C4-2B (cell line): ENCODE data around the gene PCDHB2.
"Not testable (repeated sequence)": the region's sequence is repeated elsewhere in the genome, so short reads cannot be mapped to it uniquely, and the experiment has no call there.

Experiments used
- H3K27ac ChIP-seq: fragments of 450-650 bp; 2 replicates; pipeline ENCODE4 v1.5.1; 2017
- CTCF ChIP-seq: fragments of 450-650 bp; conservative IDR thresholded peaks from 2 replicates; pipeline ENCODE4 v1.5.1; 2017; ENCODE audit warnings: mild to moderate bottlenecking
- ZFX ChIP-seq: fragments of 450-650 bp; IDR thresholded peaks from 2 replicates; pipeline ENCODE4 v1.6.1; 2017

Gene PCDHB2

GRCh38 chr5:141121985-141122384 lies 27.6 kb downstream of the PCDHB2 start:
- TF ChIP-seq ZFX = no peak
- TF ChIP-seq CTCF = no peak

GRCh38 chr5:141123396-141124135 lies 29.2 kb downstream of the PCDHB2 start:
- not testable (repeated sequence) for H3K27ac ChIP-seq

More at GRCh38 chr5:141121985-141122384, 27.6 kb downstream of the PCDHB2 start:
- no peak overlapping the region for H3K27ac ChIP-seq

- H3K27ac ChIP-seq = no peak overlapping the region
- TF ChIP-seq CTCF = no peak
Observed at GRCh38 chr5:141127305-141127704, 32.9 kb downstream of the PCDHB2 start.

GRCh38 chr5:141135030-141135717 lies 40.8 kb downstream of the PCDHB2 start, which contains the start of gene PCDHB5:
PCDHB5 (plus strand) TSS chr5:141135206; CDS start chr5:141135435, 229 bp downstream.
- peak; percentile 74 for TF ChIP-seq CTCF
- TF ChIP-seq ZFX = no peak
- no peak within 1 kb of the TSS for H3K27ac ChIP-seq

- H3K27ac ChIP-seq = no peak overlapping the region
- no peak for TF ChIP-seq ZFX
- no peak for TF ChIP-seq CTCF
Observed at GRCh38 chr5:141135718-141136266, 41.4 kb downstream of the PCDHB2 start.

- not testable (repeated sequence) for H3K27ac ChIP-seq
Observed at GRCh38 chr5:141137346-141137745, 42.9 kb downstream of the PCDHB2 start.
